Measurements from ENCODE around the gene FNDC11.
A peak's percentile ranks its signal among the peaks of the same experiment; 100 is the strongest.
"Not testable (repeated sequence)": the region's sequence is repeated elsewhere in the genome, so short reads cannot be mapped to it uniquely, and the experiment has no call there.

FNDC11 gene, protein sequence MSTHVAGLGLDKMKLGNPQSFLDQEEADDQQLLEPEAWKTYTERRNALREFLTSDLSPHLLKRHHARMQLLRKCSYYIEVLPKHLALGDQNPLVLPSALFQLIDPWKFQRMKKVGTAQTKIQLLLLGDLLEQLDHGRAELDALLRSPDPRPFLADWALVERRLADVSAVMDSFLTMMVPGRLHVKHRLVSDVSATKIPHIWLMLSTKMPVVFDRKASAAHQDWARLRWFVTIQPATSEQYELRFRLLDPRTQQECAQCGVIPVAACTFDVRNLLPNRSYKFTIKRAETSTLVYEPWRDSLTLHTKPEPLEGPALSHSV
- 0.92 reads per million in 2 donors for total RNA-seq

DNA sequence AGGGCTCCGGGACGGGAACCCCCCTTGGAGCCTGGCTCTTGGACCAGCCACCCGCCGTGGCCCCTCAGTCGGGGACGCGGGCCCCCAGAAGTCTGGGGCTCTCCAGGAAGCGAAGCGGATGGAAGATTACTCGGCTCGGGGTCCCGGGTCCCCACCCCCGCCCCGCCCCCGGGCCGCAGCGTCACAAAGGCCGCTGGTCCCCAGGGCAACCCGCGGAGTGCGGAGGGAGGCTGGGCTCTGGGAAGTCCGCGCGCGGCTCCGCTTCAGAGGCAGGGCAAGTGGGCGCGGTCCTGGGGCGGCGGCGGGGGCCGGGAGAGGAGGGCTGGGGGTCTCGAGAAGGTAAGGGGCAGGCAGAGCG, at the start of gene FNDC11:
FNDC11 (plus strand) TSS at position 227 of the 358 bp plus-strand sequence. CDS start 1,505 bp downstream, outside the sequence.
- peak; percentile 51 for DNase-seq

DNA sequence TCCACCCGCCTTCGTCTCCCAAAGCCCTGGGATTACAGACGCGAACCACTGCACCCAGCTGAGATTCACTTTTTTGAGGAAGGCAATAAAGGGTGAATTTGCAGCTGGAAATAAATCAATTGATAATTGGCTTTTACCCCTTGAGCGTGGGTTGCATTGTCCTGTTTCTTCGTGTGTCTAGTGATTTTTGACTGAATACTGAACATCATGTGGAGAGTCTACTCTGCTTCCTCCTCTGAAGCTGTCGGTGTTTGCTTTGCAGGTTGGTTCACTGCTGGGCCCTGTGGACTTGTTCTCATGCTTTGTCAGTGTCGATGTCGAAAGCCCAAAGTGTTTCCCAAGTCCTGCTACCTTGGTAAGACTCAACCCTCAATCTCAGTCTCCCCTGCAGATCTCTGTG, 49.3 kb upstream of the FNDC11 start:
- no peak for DNase-seq

DNA sequence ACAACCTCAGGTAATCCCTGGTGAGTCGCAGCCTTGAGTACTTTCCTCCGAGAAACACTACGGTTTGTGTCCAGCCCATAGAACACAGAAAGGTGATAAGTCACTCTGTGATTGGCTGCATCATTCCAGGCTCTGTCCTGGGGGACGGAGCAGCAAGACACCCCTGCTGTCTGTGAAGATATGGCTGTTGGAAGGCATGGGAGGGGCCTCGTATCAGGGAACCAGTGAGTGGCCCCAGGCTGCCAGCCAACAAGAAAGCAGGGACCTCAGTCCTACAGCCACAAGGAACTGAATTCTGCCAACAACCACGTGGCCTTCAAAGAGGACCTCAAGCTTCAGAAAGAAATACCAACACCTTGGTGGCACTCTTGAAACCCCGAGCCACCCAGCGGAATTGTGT, 48.7 kb upstream of the FNDC11 start:
- DNase-seq: no peak

DNA sequence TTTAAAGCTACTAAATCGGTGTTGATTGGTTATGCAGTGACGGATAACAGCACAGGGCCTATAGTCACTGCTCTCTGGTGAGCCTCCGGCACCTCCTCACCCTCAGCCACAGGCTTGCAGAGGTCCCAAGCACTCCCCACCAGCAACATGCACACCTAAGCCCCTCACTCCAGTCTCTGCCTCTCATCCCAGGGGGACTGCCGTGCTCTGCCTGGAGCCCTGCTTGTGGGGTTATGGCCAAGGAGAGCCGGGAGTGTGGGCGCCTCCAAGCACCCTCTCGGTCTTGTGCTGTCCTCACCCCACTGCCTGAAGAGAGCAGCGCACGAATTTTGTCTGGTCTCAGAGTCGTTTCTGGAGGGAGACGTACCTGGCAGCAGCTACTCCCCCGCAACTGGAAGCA, 48.2 kb upstream of the FNDC11 start:
- DNase-seq: no peak

DNA sequence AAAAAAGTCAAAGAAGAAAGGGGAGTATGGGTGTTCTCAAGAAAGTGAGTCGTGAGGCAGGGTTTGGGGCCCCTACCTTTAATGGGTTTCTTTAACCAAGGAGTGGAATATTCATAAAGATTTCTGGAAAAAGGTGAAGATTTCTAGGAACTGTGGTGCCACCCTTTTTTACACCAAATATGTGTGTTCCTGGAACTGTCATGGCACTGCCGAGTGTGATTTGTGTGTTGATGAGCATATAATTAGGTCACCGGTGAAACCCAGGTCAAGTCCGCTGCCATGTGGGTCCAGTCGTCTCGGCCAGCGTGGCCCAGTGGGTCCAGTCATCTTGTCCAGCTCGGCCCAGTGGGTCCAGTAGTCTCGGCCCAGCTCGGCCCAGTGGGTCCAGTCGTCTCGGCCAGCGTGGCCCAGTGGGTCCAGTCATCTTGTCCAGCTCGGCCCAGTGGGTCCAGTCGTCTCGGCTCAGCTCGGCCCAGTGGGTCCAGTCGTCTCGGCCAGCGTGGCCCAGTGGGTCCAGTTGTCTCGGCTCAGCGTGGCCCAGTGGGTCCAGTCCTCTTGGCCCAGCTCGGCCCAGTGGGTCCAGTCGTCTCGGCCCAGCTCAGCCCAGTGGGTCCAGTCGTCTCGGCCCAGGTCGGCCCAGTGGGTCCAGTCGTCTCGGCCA, 46.7 kb upstream of the FNDC11 start:
- no peak for DNase-seq

DNA sequence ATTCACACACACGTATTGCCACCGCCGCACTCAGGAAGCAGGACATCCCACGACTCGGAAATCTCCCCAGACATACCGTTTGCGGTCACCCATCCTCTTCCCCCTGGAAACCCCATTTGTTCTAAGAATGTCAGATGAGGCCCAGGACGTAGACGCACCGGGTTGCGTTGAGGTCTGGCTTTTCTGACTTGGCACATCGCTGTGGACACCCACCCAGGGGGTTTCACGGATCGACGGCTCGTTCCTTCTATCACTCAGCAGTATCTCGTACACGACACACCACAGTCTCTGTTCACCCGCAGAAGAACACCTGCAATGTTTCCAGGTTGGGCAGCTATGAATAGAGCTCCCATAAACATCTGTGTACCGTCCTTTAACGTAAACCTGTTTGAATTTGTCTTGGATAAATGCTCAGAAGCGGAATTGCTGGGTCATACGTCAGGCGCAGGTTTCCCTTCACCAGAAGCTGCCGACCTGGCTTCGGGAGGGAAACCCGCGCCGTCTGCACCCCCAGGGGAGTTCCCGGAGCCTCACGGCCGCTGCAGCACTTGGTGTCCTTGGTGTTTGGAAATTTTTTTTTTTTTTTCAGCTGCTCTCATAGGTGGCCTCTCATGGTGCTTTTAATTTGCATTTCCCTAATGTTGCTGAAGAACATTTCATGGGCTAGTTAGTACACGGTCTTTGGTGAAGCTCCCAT, 45.7 kb upstream of the FNDC11 start:
- DNase-seq: no peak

DNA sequence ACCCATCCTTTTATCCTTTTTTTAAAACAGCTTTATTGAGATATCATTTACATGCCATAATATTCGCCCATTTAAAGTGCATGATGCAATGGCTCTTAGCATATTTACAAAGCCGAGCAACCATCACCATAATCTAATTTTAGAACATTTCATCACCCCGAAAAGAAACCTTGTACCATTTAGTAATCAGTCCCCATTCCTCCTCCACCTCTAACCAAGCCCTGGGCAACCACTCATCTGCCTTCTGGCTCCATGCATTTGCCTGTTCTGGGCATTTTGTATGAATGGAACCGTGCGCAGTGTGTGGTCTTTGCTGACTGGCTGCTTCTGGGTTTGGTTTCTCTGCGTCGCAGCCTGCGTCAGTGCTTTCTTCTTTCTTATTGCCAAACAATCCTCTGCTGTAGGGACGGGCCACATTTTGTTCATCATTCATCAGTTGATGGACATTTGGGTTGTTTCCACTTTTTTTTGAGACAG, 44.8 kb upstream of the FNDC11 start:
- DNase-seq: no peak

DNA sequence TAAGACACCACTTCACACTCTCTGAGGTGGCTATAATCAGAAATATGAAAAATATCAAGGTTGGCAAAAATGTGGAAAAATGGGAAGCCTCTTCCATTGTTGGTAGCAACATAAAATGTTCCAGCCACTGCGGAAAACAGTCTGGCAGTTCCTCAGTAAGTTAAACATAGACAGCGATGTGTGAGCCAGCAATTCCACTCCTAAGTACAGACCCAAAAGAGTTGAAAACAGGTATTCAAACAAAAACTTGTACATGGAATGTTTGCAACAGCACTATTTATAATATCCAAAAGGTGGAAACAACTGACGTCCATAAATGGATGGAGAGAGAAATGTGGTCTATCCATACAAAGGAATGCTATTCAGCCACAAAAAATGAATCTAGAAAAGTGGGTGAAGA, 40.8 kb upstream of the FNDC11 start:
- no peak for DNase-seq

DNA sequence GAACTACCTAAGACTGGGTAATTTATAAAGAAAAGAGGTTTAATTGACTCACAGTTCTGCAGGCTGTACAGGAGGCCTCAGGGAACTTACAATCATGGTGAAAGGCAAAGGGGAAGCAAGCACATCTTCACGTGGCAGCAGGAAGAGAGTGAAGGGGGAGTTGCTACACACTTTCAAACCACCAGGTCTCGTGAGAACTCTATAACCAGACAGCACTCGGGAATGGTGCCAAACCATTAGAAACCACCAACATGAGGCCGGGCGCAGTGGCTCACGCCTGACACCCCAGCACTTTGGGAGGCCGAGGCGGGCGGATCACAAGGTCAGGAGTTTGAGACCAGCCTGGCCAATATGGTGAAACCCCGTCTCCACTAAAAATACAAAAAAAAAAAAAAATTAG, 39.4 kb upstream of the FNDC11 start:
- DNase-seq: not testable (repeated sequence)

DNA sequence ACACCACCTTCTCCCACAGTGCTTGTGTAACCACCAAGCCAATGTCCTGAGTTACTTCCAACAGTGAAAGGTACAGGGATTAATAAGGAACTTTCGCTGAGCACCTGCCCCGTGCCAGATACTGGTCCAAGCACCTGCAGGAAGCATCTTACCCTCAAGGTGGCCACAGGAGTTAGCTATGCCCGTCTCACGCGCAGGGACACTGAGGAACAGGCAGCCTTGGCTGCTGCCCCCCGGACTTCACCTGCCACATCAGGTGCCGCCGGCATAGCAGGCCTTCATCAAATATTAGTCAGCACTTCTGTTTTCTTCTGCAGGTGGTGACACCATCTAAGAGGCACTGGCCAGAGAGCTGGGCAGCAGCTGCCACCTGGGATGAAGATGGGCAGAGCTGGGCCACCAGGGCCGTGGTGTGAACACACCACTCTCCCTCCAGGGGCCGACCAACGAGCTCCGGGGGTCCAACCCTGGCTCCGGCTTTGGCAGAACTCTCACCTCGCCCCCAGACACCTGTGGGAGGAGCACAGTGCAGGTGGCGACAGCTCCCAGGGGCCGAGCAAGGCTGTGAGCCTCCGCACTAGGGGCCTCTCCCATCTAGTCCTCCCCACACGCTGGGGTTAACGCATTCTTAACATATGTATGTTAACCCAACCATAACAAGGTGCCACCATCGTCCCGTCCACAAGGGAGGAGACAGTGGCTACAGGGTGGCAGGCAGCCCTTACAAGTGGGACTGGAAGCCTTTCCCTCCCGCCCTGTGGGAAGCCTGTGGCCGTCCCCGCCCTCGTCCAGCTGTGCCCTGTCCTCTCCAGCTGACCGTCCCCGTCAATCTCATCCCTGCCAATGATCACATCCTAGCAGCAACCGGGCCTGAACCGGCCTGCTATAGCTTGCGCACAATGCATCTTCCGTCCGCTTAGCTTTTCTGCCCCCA, 36.3 kb upstream of the FNDC11 start:
- DNase-seq: no peak

DNA sequence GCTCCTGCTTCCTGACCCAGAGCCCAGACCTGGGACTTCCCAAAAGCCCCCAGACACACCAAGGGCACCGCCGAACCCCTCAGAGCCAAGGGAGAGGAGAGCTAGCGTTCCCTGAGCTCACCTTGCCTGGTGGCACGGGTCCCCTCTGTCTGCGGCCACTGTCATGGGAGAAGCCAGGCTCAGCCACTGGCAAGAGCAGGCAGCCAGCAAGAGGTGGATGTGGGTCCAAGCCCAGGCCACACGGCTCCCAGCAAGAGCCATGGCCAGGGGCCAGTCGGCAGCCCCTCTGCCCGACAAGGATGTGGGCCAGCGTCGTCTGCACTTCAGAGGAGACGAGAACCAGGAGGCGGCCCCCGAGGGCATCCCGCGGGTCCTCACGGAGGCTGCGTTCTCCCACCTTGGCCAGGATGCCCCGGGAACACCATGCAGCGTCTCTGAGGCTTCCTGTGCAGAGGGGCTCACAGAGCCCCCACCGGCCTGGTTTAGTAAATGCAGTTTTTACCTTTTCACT, 35.6 kb upstream of the FNDC11 start:
- DNase-seq: no peak

DNA sequence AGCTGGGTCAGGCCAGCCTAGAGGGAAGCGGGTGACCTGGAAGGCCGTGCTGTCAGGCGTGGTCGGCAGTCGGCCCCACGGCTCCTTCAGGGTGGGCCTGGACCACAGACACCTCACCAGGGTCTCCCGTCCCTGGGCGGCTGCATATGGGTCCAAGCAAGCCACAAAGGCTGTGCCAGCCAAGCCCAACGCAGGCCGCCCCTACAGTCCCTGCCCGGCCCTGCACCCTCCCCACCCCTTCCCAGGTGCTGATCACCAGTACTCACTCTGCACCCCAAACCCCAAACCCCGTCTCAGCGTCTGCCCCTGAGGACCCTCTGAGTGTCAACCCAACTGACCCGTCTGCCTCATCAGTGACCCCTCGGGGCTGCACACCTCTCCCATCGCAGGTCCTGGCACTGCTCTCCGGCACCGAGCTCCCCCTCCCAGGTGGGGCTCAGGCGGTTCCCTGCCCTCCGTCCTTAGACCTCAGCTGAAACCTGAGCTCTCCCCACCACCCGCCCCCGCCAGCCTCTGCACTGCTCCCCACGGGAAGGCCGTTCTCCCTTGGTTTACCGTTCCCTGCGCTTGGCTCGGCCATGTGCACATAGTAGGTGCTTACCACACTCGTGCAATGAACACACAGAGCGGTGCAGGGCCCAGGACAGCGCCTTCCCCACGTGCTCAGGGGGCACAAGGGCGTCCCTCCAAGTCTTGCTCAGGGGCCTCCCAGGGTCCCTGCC, 34.9 kb upstream of the FNDC11 start:
- no peak for DNase-seq

DNA sequence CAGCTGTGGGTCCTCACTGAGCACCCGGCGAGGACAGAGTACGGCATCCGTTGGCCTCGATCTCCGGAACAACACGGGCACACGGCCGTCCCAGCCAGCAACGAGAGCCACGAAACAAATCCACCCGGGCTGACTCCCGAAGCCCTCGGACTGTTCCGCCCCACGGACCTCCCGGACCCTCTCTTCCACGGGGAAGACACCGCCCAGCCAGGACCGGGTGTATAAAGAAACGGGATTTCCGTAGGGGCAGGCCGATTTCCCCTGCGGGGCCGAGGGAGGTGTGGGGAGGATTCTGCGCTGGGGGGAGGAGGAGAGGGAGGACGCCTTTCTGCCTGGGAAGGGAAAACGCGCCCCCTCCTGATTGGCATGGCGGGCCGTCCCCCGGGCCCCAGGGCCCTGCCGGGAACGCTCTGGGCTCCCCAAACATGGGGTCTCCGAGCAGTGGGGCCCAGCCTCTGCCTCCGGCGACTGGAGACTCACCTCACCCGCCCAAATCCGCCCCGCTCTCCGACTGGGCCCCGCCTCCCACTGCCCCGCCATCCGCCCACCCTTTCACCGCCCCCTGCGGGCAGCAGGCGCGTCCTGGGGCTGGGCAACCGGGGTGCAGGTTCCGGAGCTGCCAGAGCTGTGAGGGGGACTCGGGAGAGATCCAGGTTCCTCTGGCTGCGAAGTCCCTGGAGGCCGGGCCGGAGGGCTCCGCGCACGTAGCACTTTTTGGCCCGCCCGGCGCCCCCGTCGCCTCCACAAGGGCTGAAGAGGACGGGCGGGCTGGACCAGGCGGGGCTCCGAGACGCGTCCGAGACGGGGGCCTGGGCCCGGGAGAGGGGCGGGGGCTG, 34.1 kb upstream of the FNDC11 start:
- peak; percentile 55 for DNase-seq

DNA sequence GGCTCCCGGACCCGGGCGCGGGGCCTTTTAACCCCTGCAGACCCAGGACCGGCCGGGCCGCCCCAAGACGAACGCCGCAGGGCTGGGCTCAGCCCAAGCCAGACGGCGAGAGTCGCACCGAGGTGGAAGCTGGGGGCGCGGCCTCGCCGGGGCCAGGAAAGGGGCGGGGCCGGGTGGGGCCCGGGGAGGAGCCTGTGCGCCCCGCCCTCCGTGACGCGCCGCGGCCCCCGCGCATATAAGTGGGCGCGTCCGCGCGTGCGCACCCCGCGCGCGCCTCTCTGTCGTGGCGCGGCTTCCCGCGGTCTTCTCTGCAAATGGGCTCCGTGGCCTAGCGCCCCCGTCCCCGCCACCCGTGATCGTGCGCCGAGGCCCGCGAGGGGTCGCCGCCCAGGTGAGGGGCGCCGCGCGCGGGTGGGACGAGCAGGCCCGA, 33.4 kb upstream of the FNDC11 start, which contains the start of gene PPDPF:
PPDPF (plus strand) TSS at position 262 of the 430 bp plus-strand sequence. CDS start 544 bp downstream, outside the sequence.
- DNase-seq: peak; percentile 82

DNA sequence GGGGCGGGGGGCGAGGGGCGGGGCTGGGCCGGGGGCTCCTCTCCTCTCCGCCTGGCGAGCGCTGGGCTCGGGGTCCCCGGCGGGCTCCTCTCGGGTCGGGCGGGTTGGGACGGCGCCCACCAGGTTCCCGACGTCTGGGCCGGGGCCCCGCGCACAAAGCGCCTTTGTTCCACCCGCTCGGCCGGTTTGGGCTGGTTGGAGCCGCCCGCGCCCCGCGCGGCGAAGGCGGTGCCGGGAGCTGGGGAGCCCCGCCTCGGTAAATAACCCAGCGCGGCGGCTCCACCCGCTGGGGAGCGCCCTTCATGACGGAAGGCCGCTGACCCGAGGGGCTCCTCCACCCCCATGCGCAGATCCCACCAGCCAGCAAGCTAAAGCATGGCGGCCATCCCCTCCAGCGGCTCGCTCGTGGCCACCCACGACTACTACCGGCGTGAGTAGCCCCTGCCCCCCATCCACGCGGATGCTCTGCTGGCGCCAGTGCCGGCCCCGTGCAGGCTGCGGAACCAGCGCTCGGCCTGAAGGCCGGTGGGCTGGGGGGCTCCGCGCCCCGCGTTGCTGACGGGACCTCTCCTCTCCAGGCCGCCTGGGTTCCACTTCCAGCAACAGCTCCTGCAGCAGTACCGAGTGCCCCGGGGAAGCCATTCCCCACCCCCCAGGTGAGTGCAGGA, 32.9 kb upstream of the FNDC11 start:
- peak; percentile 67 for DNase-seq

DNA sequence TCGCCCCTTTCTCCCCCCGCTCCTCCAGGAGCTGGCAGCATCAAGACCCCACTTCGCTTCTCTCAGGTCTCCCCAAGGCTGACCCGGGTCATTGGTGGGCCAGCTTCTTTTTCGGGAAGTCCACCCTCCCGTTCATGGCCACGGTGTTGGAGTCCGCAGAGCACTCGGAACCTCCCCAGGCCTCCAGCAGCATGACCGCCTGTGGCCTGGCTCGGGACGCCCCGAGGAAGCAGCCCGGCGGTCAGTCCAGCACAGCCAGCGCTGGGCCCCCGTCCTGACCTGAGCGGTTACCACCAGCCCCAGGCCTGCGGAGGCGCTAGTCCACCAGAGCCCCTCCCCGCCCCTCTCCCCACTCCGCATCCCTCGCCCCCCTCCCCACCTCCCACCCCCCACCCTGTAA, 32.4 kb upstream of the FNDC11 start:
- no peak for DNase-seq

DNA sequence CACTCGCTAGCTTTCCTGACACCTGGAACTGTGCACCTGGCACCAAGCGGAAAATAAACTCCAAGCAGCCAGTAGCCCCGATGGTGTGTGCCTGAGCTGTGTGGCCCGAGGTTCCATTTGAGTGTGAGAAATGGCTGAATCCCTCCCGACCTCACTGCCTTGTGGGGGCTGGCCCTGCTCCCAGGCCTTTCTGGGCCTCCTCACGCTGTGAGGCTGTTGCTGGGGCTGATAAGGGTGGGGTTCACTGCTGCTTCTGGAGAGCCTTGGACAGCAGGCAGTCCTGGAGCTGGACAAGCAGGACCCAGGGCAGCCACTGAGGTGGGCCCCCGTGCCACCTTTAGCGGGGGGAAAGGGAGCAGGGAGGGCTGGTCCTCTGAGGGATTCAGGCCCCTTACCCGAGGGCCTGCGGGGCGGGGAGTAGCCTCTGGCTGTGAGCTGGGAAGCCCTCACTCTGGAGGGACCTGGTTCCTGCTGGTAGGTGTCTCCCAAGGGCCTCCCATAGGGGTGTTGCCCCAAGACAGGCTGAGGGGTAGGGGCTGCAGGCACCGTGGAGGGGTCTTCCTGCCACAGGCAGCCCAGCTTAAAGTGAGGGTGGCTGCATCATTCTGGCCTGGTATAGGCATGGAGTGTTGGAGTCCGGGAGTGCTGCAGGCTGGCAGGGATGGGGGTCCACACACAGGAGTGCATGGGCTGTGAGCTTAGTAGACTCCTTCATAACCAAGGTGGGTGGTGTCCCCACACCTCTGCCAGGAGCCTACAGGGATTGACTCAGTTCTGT, 31.7 kb upstream of the FNDC11 start:
- no peak for DNase-seq

DNA sequence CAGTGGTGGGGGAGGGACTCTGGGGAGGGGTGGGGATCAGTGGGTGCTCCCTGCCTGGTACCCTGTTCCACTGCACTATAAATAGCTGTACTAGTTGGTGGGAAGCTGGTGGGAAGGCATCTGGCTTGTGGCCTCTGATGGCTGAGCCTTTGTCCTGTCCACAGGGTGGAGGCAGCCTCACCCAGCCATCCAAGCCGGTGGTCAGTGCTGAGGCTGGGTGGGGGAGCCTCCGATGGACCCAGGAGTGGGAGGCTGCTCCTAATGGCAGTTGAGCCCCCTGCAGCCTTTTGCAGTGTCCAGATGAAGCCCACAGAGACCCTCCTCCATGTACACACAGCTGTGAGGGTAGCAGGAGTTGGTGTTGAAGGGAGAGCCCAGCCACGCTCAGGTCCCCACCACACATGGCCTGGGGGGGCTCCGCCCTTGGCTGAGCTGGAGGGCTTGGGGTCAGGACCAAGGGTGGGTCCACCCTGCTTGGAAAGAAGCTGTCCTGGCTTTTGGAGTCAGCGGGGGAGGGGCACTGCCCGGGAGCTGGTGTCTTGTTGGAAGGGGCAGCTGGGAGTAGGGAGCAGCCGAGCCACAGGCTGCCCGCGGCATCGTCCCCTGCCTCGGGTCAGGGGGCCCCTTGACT, 30.9 kb upstream of the FNDC11 start:
- no peak for DNase-seq

DNA sequence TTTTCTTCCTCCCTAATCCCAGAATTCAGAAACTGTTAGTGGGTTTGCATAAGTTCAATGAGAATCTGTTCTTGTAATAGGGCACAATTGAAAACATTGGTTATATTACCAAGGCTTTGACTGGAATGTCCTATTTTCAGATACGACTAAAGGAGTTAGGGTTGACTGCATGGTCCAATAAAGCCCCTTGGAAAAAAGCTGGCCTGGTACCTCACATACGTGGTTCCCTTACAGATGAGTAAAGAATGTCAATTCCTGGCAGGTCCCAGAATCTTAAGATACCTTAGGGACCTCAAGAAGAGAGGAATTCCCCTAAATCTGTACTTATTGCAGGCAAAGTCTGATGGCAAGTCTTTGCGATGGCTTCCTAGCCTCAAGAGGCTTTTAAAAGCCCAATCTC, 28.8 kb upstream of the FNDC11 start:
- no peak for DNase-seq

All from activated gamma-delta T cell (primary cell).